ENCODE results near the gene RND2. TPM values are rescaled to one million over a fixed set of nuclear protein-coding genes. Genes with fewer than 3 reads are reported as not detected.

The RND2 gene
- total and polyA plus RNA-seq, 2 of the 13 experiments (the other 11 are each of a cell fraction or from before 2014, with no cell fraction given): 0.05 to 0.11 TPM

- TF ChIP-seq ZMYM4 (CRISPR knock-in tag; IDR thresholded peaks at IDR 0.05) (peak; percentile 97), ZNF605 (CRISPR knock-in tag; IDR thresholded peaks at IDR 0.05) (peak; percentile 99), ZBTB44 (CRISPR knock-in tag; IDR thresholded peaks at IDR 0.05) (peak; percentile 61), ASH2L (IDR thresholded peaks at IDR 0.05; ENCODE audit: insufficient read length, low read depth, low read length) (peak; percentile 98), THAP11 (CRISPR knock-in tag; IDR thresholded peaks at IDR 0.05) (peak; percentile 97), ZSCAN21 (CRISPR knock-in tag; IDR thresholded peaks at IDR 0.05; ENCODE audit: borderline replicate concordance) (peak; percentile 91), BORCS8-MEF2B (CRISPR knock-in tag; IDR thresholded peaks at IDR 0.05) (peak; percentile 97), DBP (CRISPR knock-in tag; IDR thresholded peaks at IDR 0.05; ENCODE audit: not compliant biosample characterization) (no peak), SAP130 (CRISPR knock-in tag; IDR thresholded peaks at IDR 0.05; ENCODE audit: low read depth) (peak; percentile 100), HBP1 (CRISPR knock-in tag; IDR thresholded peaks at IDR 0.05; ENCODE audit: low read depth) (peak; percentile 92), E2F1 (CRISPR knock-in tag; IDR thresholded peaks at IDR 0.05) (peak; percentile 96), CAMTA2 (CRISPR knock-in tag; IDR thresholded peaks at IDR 0.05; ENCODE audit: borderline replicate concordance) (no peak; the same call in 1 of the 2 replicates), ZBTB43 (CRISPR knock-in tag; conservative IDR thresholded peaks at IDR 0.05) (peak; percentile 89), ZFYVE20 (CRISPR knock-in tag; IDR thresholded peaks at IDR 0.05; ENCODE audit: borderline replicate concordance, low read depth) (no peak), HNF4A (CRISPR knock-in tag; IDR thresholded peaks at IDR 0.05) (peak; percentile 78), FOXM1 (CRISPR knock-in tag; IDR thresholded peaks at IDR 0.05) (no peak), ATF6 (CRISPR knock-in tag; conservative IDR thresholded peaks at IDR 0.05) (0 out of 2 replicates have a peak, but pooled peaks have one; percentile 83), ZFP90 (CRISPR knock-in tag; IDR thresholded peaks at IDR 0.05; ENCODE audit: borderline replicate concordance) (peak; percentile 93; the same call in 1 of the 2 replicates), HDAC2 (CRISPR knock-in tag; IDR thresholded peaks at IDR 0.05) (peak; percentile 99), SALL1 (CRISPR knock-in tag; IDR thresholded peaks at IDR 0.05) (peak; percentile 98)
Measured at GRCh38 chr17:42997984-42998938, 26.8 kb upstream of the RND2 start, which contains the start of gene RPL27 (continued).

Measured in HepG2 (cell line).